GM19035 (cell line): ENCODE results near the gene SLC9A3.

Experiments
- ATAC-seq: cut with Tn5 transposase; IDR thresholded peaks from one replicate; pipeline ENCODE4 v1.9.1; 2021; ENCODE audit not compliant: unreplicated experiment

SLC9A3 gene

GRCh38 chr5:421287-421880 is 102.9 kb downstream of the SLC9A3 start:
- ATAC-seq, result no peak

GRCh38 chr5:420632-421286 is 103.5 kb downstream of the SLC9A3 start:
- ATAC-seq, result no peak
